GM12873 (cell line): ENCODE data around the gene NOS1.

Source experiments
- CTCF ChIP-seq: IDR thresholded peaks from 2 replicates; pipeline ENCODE4 v1.5.1; 2012; ENCODE audit warnings: low read depth, mild to moderate bottlenecking, moderate library complexity, low read length, control low read depth; ENCODE audit not compliant: insufficient read depth; ENCODE audit errors: missing control alignments

Gene NOS1

DNA sequence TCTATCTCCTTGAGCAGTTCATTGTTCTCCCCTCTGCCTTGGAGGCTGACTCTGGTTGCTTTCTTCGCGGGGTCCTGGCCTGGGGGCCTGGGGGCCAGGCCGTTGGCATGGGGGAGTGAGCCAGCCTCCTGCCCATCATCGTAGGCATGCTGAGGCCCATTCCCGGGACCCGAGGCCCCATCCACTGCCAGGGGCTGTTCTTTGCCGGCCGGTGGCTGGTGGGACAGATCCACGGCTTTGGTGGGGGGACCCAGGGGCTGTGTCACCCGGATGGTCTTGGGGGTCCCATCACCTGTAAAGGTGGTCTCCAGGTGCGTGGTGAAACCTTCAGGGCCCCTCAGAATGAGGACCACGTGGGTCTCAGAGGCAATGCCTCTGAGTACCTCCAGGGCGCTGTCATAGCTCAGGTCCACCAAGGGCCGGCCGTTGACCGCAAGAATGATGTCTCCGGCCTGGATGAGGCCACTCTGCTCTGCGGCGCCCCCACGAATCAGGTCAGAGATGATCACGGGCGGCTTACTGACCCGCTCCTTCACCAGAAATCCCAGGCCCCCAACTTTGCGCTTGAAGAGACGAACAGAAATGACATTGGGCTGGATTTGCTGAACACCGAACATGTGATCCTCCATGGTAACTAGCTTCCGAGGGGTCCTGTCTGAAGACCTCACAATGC lies 30.8 kb downstream of the NOS1 start:
- no peak for TF ChIP-seq CTCF

DNA sequence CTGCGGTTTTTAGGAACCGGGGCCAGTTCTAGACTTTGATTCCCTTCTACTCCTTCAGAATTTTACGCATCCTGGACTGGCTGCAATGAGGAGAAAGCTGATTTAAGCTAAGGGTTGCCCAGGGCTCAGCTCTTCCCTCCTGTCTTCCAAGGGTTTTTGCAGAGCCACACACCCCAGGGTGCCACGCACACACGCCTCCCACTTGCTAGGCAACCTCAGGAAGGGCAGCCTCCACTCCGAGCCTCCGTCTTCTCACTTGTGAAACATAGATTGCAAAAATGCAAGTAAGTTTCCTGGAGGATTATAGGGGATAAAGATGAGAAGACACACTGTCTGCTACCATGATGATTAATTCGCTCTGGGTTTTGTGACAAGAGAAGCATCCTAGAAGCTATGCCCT lies 31.7 kb downstream of the NOS1 start:
- no peak for TF ChIP-seq CTCF

GRCh38 chr12:117328556-117329100 lies 32.8 kb downstream of the NOS1 start:
- no peak for TF ChIP-seq CTCF

DNA sequence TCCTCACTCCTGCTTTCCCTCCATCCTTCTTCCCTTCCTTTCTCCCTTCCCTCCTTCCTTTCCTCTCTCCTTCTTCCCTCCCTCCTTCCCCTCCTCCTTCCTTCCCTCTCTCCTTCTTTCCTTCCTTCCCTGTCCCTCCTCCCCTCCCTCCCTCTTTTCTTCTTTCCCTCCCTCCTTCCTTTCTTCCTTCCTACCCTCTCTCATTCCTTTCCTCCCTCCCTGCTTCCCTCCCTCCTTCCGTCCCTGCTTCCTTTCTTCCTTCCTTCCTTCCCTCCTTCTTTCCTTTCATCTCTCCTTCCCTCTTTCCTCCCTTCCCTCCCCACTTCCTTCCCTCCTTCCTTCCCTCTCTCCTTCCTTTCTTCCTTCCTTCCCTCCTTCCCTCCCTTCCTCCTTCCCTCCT lies 39.0 kb downstream of the NOS1 start:
- TF ChIP-seq CTCF, result no peak

DNA sequence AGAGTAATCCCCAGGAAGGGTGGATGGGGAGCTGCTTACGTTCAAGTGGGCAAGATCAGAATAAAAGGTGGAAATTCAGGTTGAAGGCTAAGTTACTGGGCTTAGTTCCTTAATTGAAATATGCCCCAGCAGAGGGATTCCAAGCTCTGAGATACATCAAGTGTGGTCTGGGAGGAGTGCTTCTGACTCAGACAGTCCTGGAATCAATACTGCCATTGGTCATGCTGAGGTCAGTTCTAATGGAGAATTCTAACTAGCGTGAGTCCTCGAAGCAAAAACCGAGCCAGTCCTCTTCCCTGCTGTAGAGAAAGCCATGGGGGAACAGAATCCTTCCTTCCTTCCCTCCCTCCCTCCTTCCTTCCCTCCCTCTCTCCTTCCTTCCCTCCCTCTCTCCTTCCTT lies 39.9 kb downstream of the NOS1 start:
- TF ChIP-seq CTCF, result no peak

GRCh38 chr12:117318591-117318990 lies 42.8 kb downstream of the NOS1 start:
- no peak for TF ChIP-seq CTCF

DNA sequence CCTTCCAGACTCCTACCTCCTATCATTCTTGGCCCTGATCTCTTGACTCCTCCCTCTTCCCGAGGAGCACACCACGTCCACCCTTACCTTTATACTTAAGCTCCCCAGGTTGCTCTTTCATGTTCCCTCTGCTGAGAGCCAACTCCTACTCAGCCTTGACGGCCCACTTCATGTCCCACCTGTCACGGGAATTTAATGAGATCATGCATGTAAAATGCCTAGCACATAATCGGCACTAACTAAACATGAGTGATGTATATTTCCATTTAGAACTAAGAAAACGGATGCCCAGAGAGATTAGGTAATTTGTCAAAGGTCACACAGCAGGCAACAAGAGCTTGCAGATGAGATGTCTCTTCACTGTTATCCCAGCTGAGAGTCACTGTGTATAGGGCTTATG lies 45.1 kb downstream of the NOS1 start:
- no peak for TF ChIP-seq CTCF

- no peak for TF ChIP-seq CTCF
Measured at GRCh38 chr12:117313926-117314325, 47.5 kb downstream of the NOS1 start.
